Bronchial epithelial cell (primary cell): ENCODE measurements around the gene OSBPL1A. TPM values are rescaled to one million over a fixed set of nuclear protein-coding genes. Genes with fewer than 3 reads are reported as not detected.

Experiments used
- DNase-seq: peaks from one replicate; pipeline ENCODE4 v3.0.0-alpha.2; 2010; ENCODE audit warnings: low read depth
- FAIRE-seq: peaks from 2 replicates; lab custom pipeline; 2011; peaks lifted over from hg19 to GRCh38; lab: Jason Lieb, UNC
- H3K27me3 ChIP-seq: 2 replicates; pipeline ENCODE4 v1.5.1; 2011; ENCODE audit warnings: low read length; ENCODE audit not compliant: control insufficient read depth, insufficient read depth
- H3K36me3 ChIP-seq: 2 replicates; pipeline ENCODE4 v1.5.1; 2011; ENCODE audit warnings: low read length; ENCODE audit not compliant: control insufficient read depth, insufficient read depth
- H3K4me3 ChIP-seq: 2 replicates; pipeline ENCODE4 v1.5.1; 2011; ENCODE audit warnings: mild to moderate bottlenecking, low read depth, low read length, control low read depth
- total RNA-seq: library from RNA; depleted of rRNA; stranded (reverse); fragments of >200 nt; gene quantifications from 2 replicates; pipeline ENCODE4 v1.2.1, GENCODE V29; 2014
- TF ChIP-seq, protein P1 (sequence below): IDR thresholded peaks from 2 replicates; pipeline ENCODE4 v1.5.1; 2011; ENCODE audit warnings: mild to moderate bottlenecking, moderate library complexity, low read length, control low read depth, inconsistent platforms; ENCODE audit not compliant: insufficient read depth, severe bottlenecking

Gene OSBPL1A
- total RNA-seq, 1 donor from 2014 or later: 22.6 TPM

DNA sequence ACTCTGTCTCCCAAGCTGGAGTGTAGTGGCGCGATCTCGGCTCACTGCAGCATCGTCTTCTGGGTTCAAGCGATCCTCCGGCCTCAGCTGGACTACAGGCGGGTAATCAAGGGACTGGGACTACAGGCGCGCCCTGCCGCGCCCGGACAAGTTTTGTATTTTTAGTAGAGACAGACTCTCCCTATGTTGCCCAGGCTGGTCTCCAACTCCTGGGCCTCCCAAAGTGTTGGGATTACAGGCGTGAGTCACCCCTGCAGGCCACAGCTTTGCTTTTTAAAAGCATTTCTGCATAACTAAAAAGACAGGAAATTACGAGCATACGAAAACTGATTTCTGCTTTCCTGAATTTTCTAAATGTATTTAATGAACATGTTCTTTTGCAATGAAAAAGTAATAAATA is 916 bp upstream of the OSBPL1A start:
- Histone ChIP-seq H3K4me3 (peak overlapping the region; percentile 83), H3K27me3 (no peaks in the 10 kb centered on the region)
- no peak for FAIRE-seq

DNA sequence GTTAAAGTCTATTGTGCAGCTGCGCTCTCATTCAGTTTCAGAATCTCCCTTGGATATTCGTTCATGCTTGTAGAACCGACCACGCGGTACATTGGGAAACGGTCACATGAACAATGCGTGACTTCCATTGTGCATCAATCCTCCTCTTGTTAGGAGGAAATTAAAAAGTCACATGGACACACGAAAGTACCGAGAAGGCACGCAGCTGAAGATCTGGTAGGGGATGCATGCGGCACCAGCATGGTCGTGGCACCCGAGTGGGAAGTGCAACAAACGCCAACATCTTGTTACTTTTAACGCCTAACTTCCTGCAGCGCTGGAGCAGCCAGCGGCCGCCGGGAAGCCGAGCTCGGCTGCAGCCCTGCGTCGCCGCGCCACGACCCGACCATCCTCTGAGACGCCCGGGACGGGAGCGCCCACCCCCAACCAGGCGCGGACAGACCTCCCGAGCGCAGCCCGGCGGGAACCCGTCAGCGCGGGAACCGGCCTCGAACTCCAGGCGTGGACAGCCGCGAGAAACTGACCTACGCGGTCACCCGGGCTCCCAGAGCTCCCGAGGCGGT is 412 bp downstream of the OSBPL1A start:
- DNase-seq (peak; percentile 51), FAIRE-seq (peak; percentile 86)
- Histone ChIP-seq H3K36me3 (no peaks in the 10 kb centered on the region), H3K27me3 (no peaks in the 10 kb centered on the region), H3K4me3 (peak overlapping the region; percentile 83)
- TF ChIP-seq, protein P1, sequence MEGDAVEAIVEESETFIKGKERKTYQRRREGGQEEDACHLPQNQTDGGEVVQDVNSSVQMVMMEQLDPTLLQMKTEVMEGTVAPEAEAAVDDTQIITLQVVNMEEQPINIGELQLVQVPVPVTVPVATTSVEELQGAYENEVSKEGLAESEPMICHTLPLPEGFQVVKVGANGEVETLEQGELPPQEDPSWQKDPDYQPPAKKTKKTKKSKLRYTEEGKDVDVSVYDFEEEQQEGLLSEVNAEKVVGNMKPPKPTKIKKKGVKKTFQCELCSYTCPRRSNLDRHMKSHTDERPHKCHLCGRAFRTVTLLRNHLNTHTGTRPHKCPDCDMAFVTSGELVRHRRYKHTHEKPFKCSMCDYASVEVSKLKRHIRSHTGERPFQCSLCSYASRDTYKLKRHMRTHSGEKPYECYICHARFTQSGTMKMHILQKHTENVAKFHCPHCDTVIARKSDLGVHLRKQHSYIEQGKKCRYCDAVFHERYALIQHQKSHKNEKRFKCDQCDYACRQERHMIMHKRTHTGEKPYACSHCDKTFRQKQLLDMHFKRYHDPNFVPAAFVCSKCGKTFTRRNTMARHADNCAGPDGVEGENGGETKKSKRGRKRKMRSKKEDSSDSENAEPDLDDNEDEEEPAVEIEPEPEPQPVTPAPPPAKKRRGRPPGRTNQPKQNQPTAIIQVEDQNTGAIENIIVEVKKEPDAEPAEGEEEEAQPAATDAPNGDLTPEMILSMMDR: no peak

More for the DNA sequence above, 916 bp upstream of the OSBPL1A start:
- TF ChIP-seq, protein P1: no peak
- peak; percentile 69 for DNase-seq
- no peaks in the 10 kb centered on the region for H3K36me3 ChIP-seq

DNA sequence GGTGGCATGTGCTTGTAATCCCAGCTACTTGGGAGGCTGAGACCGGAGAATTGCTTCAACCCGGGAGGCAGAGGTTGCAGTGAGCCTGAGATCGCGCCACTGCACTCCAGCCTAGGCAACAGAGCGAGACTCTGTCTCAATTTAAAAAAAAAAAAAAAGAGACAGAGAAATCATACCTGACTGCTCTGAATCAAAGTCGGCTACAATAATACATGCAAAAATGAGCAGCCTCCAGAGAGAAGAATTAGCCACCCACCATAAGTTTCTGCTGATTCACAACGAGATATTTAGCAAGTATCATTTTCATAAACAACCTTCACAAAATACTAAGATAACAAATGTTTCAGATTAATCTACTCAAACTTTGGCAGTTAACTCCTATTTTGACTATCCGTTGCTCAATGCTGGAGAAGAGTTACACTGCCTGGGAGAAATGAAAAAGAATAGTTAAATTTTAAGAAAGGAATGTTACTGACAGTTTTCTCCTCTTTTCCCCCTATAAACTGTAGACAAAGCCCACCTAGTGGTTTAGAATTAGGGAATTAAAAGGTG is 1.5 kb downstream of the OSBPL1A start:
- no peak for DNase-seq

DNA sequence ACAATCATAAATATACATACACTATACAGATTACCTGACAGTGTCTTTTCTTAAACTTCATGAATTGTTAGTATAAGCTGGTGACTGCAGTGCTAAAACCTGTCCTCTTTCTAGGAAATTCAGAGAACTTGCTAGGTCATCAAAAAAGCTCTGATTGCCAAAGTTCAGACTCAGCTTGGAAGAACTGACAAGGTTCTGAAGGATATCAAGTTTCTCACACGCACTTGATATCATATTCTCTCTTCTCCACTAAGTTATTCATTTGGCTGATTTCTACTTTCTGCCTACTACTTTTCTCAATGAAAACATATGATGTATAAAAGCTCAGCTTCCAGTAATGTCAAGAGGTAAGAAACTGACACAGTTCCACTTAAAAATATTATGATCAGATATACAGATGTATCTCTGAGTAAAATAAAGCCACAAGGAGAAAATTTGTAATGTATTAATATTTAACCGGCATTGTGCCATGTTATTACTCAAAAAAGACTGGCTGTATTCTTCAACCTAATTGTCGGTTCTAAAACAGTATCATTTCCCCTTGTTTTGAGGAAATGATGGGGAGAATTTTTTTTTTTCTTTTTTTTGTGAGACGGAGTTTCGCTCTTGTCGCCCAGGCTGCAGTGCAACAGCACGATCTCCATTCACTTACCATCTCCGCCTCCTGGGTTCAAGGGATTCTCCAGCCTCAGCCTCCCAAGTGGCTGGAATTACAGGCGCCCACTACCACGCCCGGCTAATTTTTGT is 2.4 kb downstream of the OSBPL1A start:
- H3K27me3 ChIP-seq: no peaks in the 10 kb centered on the region
- no peak overlapping the region for H3K4me3 ChIP-seq
- H3K36me3 ChIP-seq: no peaks in the 10 kb centered on the region
- FAIRE-seq (no peak), DNase-seq (peak; percentile 23)
- TF ChIP-seq, protein P1: no peak

More for the DNA sequence above, 1.5 kb downstream of the OSBPL1A start:
- H3K36me3 ChIP-seq: no peaks in the 10 kb centered on the region
- no peaks in the 10 kb centered on the region for H3K27me3 ChIP-seq
- no peak for FAIRE-seq
- TF ChIP-seq, protein P1: no peak
- H3K4me3 ChIP-seq: no peak overlapping the region

GRCh38 chr18:24388957-24389356 is 8.7 kb downstream of the OSBPL1A start:
- FAIRE-seq (no peak), DNase-seq (no peak)
- TF ChIP-seq, protein P1: no peak

More at GRCh38 chr18:24388957-24389356, 8.7 kb downstream of the OSBPL1A start:
- no peak overlapping the region for H3K4me3 ChIP-seq
- no peaks in the 10 kb centered on the region for H3K27me3 ChIP-seq
- no peaks in the 10 kb centered on the region for H3K36me3 ChIP-seq
